ENCODE measurements around the gene CCL14. TPM values are rescaled to one million over a fixed set of nuclear protein-coding genes. Genes with fewer than 3 reads are reported as not detected.

Gene CCL14
- polyA plus RNA-seq = not detected in 3 replicates
- not detected for polyA plus RNA-seq (2011; ENCODE audit: low read depth)
- not detected in 2 replicates for polyA plus RNA-seq (2011; cell fraction: cytosol; rRNA removed)
- not detected in 2 replicates for polyA plus RNA-seq (2011; cell fraction: nucleus; rRNA removed)
- polyA plus RNA-seq (2012; ENCODE audit: low replicate concordance) = not detected in 2 replicates
- polyA minus RNA-seq = not detected in 3 replicates
- polyA minus RNA-seq (2011; cell fraction: cytosol; rRNA and poly(A)+ RNA removed) = not detected
- polyA minus RNA-seq (2011; cell fraction: nucleus; rRNA and poly(A)+ RNA removed) = not detected in 2 replicates

DNA sequence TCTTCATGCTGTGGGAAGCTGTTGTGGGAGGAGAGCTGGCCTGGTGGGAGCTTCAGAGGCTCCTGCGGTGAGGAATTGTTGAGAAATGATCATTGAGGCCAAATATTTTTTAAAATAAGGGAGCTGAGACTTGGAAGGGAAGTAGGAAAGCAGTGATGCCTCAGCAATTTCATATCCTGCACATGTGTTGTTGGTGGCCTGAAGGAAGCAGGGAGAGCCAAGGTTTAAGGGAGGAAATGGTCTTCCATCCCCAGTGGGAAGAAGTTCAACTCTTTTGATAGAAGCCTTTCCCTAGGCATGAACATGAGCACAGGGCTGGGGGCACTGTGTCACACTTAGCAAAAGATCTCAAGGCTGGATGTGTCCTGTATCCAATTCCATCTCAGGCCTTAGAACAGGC is at the start of gene CCL14:
Gene CCL14 (minus strand): TSS at position 87 of the 400 bp plus-strand sequence. CDS start 80 bp downstream, at position 7.
- DNase-seq (ENCODE audit: low read depth, low spot score) = no peak
- Histone ChIP-seq H2AFZ (ENCODE audit: control insufficient read depth, low read length) (no peak within 1 kb of the TSS), H3K4me3 (ENCODE audit: control insufficient read depth in 2 of 3, extremely low read depth in 1 of 3, insufficient read depth in 2 of 3, low read depth in 1 of 3, low read length in 3 of 3) (no peak within 1 kb of the TSS), H3K9ac (ENCODE audit: control insufficient read depth, extremely low read depth, insufficient read depth, low read length) (no peak within 1 kb of the TSS), H3K27me3 (ENCODE audit: control insufficient read depth, extremely low read depth, insufficient read depth, low read length) (peaks cover 9% of the 10 kb centered on the region), H3K27ac (ENCODE audit: control insufficient read depth, insufficient read depth, low read length) (no peak within 1 kb of the TSS), H3K4me2 (ENCODE audit: control insufficient read depth, extremely low read depth, insufficient read depth, low read depth, low read length) (no peak within 1 kb of the TSS), H4K20me1 (ENCODE audit: control insufficient read depth, extremely low read depth, insufficient read depth, low read length) (no peaks in the 10 kb centered on the region), H3K36me3 (ENCODE audit: control insufficient read depth in 2 of 2, extremely low read depth in 1 of 2, insufficient read depth in 2 of 2, low read length in 2 of 2) (no peaks in the 10 kb centered on the region), H3K9me1 (ENCODE audit: control insufficient read depth, extremely low read depth, insufficient read depth, low read length) (no peaks in the 10 kb centered on the region), H3K4me1 (ENCODE audit: control insufficient read depth, extremely low read depth, insufficient read depth, low read length) (no peaks in the 10 kb centered on the region), H3K79me2 (ENCODE audit: control insufficient read depth, insufficient read depth, low read length) (no peaks in the 10 kb centered on the region), H3K9me3 (ENCODE audit: control insufficient read depth, low read depth, low read length) (no peaks in the 10 kb centered on the region)
- TF ChIP-seq, protein P1, sequence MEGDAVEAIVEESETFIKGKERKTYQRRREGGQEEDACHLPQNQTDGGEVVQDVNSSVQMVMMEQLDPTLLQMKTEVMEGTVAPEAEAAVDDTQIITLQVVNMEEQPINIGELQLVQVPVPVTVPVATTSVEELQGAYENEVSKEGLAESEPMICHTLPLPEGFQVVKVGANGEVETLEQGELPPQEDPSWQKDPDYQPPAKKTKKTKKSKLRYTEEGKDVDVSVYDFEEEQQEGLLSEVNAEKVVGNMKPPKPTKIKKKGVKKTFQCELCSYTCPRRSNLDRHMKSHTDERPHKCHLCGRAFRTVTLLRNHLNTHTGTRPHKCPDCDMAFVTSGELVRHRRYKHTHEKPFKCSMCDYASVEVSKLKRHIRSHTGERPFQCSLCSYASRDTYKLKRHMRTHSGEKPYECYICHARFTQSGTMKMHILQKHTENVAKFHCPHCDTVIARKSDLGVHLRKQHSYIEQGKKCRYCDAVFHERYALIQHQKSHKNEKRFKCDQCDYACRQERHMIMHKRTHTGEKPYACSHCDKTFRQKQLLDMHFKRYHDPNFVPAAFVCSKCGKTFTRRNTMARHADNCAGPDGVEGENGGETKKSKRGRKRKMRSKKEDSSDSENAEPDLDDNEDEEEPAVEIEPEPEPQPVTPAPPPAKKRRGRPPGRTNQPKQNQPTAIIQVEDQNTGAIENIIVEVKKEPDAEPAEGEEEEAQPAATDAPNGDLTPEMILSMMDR (optimal IDR thresholded peaks at IDR 0.05 in 1 of 3, IDR thresholded peaks at IDR 0.05 in 1 of 3, conservative IDR thresholded peaks at IDR 0.05 in 1 of 3; ENCODE audit: extremely low read depth in 1 of 3, insufficient read depth in 2 of 3, low read length in 3 of 3) = no peak
- TF ChIP-seq EZH2 (IDR thresholded peaks at IDR 0.05; ENCODE audit: low read length) = no peak
- dilution Hi-C loops (cut with MboI; ENCODE audit: extremely low pct_ligation_motif_present, low sequenced_read_pairs) = loop anchor here (25.0 kb wide), 1 partner anchor 151 kb away; no protein-coding TSS in a partner anchor
- no peak for FAIRE-seq

DNA sequence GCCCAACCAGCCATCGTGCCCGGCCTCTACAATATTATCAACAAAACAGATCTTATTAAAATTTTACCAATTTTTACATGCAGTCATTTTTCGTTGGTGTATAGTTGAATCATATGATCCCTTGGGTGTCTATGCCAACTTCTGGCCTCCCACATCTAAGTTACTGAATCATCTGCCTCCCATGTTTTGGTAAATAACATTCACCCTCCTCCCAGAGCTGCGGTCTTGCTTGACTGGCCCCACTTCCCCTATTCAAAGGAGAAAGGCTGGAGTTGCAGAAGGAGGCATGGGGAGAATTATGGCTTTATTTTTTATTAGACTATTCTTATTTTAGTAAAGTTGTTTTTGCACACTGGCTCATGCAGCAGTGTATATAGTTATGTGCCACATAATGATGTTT is 49.7 kb upstream of the CCL14 start:
- no peak overlapping the region for H2AFZ ChIP-seq (ENCODE audit: control insufficient read depth, low read length)
- H3K4me2 ChIP-seq (ENCODE audit: control insufficient read depth, extremely low read depth, insufficient read depth, low read depth, low read length) = no peak overlapping the region
- FAIRE-seq = no peak
- H3K9me3 ChIP-seq (ENCODE audit: control insufficient read depth, low read depth, low read length) = no peaks in the 10 kb centered on the region
- H3K9ac ChIP-seq (ENCODE audit: control insufficient read depth, extremely low read depth, insufficient read depth, low read length) = no peak overlapping the region
- no peaks in the 10 kb centered on the region for H3K36me3 ChIP-seq (ENCODE audit: control insufficient read depth in 2 of 2, extremely low read depth in 1 of 2, insufficient read depth in 2 of 2, low read length in 2 of 2)
- H3K79me2 ChIP-seq (ENCODE audit: control insufficient read depth, insufficient read depth, low read length) = no peaks in the 10 kb centered on the region
- TF ChIP-seq, protein P1 (optimal IDR thresholded peaks at IDR 0.05 in 1 of 3, IDR thresholded peaks at IDR 0.05 in 1 of 3, conservative IDR thresholded peaks at IDR 0.05 in 1 of 3; ENCODE audit: extremely low read depth in 1 of 3, insufficient read depth in 2 of 3, low read length in 3 of 3) = no peak
- no peak for TF ChIP-seq EZH2 (IDR thresholded peaks at IDR 0.05; ENCODE audit: low read length)
- no peaks in the 10 kb centered on the region for H4K20me1 ChIP-seq (ENCODE audit: control insufficient read depth, extremely low read depth, insufficient read depth, low read length)
- no peaks in the 10 kb centered on the region for H3K4me1 ChIP-seq (ENCODE audit: control insufficient read depth, extremely low read depth, insufficient read depth, low read length)
- no peak overlapping the region for H3K4me3 ChIP-seq (ENCODE audit: control insufficient read depth in 2 of 3, extremely low read depth in 1 of 3, insufficient read depth in 2 of 3, low read depth in 1 of 3, low read length in 3 of 3)
- no peak overlapping the region for H3K27ac ChIP-seq (ENCODE audit: control insufficient read depth, insufficient read depth, low read length)
- dilution Hi-C loops (cut with MboI; ENCODE audit: extremely low pct_ligation_motif_present, low sequenced_read_pairs) = no loop called here
- no peak for DNase-seq (ENCODE audit: low read depth, low spot score)
- no peaks in the 10 kb centered on the region for H3K27me3 ChIP-seq (ENCODE audit: control insufficient read depth, extremely low read depth, insufficient read depth, low read length)
- no peaks in the 10 kb centered on the region for H3K9me1 ChIP-seq (ENCODE audit: control insufficient read depth, extremely low read depth, insufficient read depth, low read length)
